ENCODE measurements around the gene EEF1G. TPM values are rescaled to one million over a fixed set of nuclear protein-coding genes. Genes with fewer than 3 reads are reported as not detected.

The EEF1G gene
- total RNA-seq, 4 donors from 2014 or later, result 337 to 1,276 (median 1,207) TPM

GRCh38 chr11:62599069-62599696 lies 25.5 kb upstream of the EEF1G start:
- peaks cover 0 to 41% (median 21%) of the 10 kb centered on the region in 4 donors for H3K36me3 ChIP-seq
- peak overlapping the region in 2 of 4 donors; percentile 75 to 99 for H3K4me3 ChIP-seq
- intact Hi-C loops (cut with DNase I; ENCODE audit: low total_unique reads), result no loop called here
- WGBS, 2 donors (ENCODE audit: low coverage in 1 of 2), result 36% methylated on average over 7 of the region's 7 CpGs; no CpG with 5 or more reads in 1 of the 2 donors
- H3K4me1 ChIP-seq, result peaks cover 13 to 41% (median 34%) of the 10 kb centered on the region in 4 donors
- H3K27me3 ChIP-seq, result no peaks in the 10 kb centered on the region
- in situ Hi-C loops (cut with MboI; ENCODE audit: low pct_ligation_motif_present in 1 of 4, low pct_unique_long_range_greater_than_20kb in 1 of 4, low sequenced_read_pairs in 3 of 4), result loop anchor here in 1 of 4 donors (10.0 to 25.0 kb wide), 2 partner anchors 96 to 263 kb away; no protein-coding TSS in a partner anchor
- no peaks in the 10 kb centered on the region for H3K9me3 ChIP-seq
- no peak for TF ChIP-seq CTCF (IDR thresholded peaks at IDR 0.05)
- peak; percentile 49 to 66 (median 63) for TF ChIP-seq POLR2AphosphoS5 (IDR thresholded peaks at IDR 0.05)
- H3K27ac ChIP-seq, result peak overlapping the region; percentile 96 to 100 (median 98)
- DNase-seq, result peak; percentile 94

GRCh38 chr11:62595124-62595523 lies 21.4 kb upstream of the EEF1G start:
- TF ChIP-seq EP300 (IDR thresholded peaks at IDR 0.05; ENCODE audit: low read depth) (no peak), POLR2AphosphoS5 (IDR thresholded peaks at IDR 0.05) (no peak), POLR2A (IDR thresholded peaks at IDR 0.05) (no peak)
- 85 to 100% methylated on average over 1 to 8 of the region's 8 CpGs for WGBS, 2 donors (ENCODE audit: low coverage in 1 of 2)
- Histone ChIP-seq H3K4me3 (no peak overlapping the region), H3K36me3 (peaks cover 0 to 47% (median 23%) of the 10 kb centered on the region in 4 donors), H3K27ac (no peak overlapping the region), H3K27me3 (no peaks in the 10 kb centered on the region), H3K9me3 (no peaks in the 10 kb centered on the region), H3K4me1 (peaks cover 28 to 47% (median 38%) of the 10 kb centered on the region in 4 donors)
- in situ Hi-C loops (cut with MboI; ENCODE audit: low pct_ligation_motif_present in 1 of 4, low pct_unique_long_range_greater_than_20kb in 1 of 4, low sequenced_read_pairs in 3 of 4), result loop anchor here in 1 of 4 donors (10.0 to 25.0 kb wide), 2 partner anchors 100 to 267 kb away; no protein-coding TSS in a partner anchor
- no peak for DNase-seq
- intact Hi-C loops (cut with DNase I; ENCODE audit: low total_unique reads), result no loop called here

GRCh38 chr11:62593434-62594044 lies 19.8 kb upstream of the EEF1G start:
- Histone ChIP-seq H3K36me3 (peaks cover 0 to 51% (median 25%) of the 10 kb centered on the region in 4 donors), H3K4me1 (peaks cover 16 to 41% (median 25%) of the 10 kb centered on the region in 4 donors), H3K9me3 (no peaks in the 10 kb centered on the region), H3K4me3 (no peak overlapping the region), H3K27ac (peak overlapping the region; percentile 93 to 98 (median 96)), H3K27me3 (no peaks in the 10 kb centered on the region)
- TF ChIP-seq CTCF (IDR thresholded peaks at IDR 0.05) (peak; percentile 48 to 67 (median 59)), POLR2A (IDR thresholded peaks at IDR 0.05) (no peak), EP300 (IDR thresholded peaks at IDR 0.05; ENCODE audit: low read depth) (no peak), POLR2AphosphoS5 (IDR thresholded peaks at IDR 0.05) (peak in 1 of 3 donors; percentile 22)
- WGBS, 2 donors (ENCODE audit: low coverage in 1 of 2), result 58% methylated on average over 13 of the region's 13 CpGs; no CpG with 5 or more reads in 1 of the 2 donors
- intact Hi-C loops (cut with DNase I; ENCODE audit: low total_unique reads) (no loop called here), in situ Hi-C loops (cut with MboI; ENCODE audit: low pct_ligation_motif_present in 1 of 4, low pct_unique_long_range_greater_than_20kb in 1 of 4, low sequenced_read_pairs in 3 of 4) (loop anchor here in 1 of 4 donors (10.0 to 25.0 kb wide), 2 partner anchors 101 to 269 kb away; no protein-coding TSS in a partner anchor)
- DNase-seq, result peak; percentile 87

- in situ Hi-C loops (cut with MboI; ENCODE audit: low pct_ligation_motif_present in 1 of 4, low pct_unique_long_range_greater_than_20kb in 1 of 4, low sequenced_read_pairs in 3 of 4) (loop anchor here in 1 of 4 donors (10.0 to 25.0 kb wide), 2 partner anchors 102 to 269 kb away; no protein-coding TSS in a partner anchor), intact Hi-C loops (cut with DNase I; ENCODE audit: low total_unique reads) (no loop called here)
- H3K9me3 ChIP-seq, result no peaks in the 10 kb centered on the region
- TF ChIP-seq POLR2AphosphoS5 (IDR thresholded peaks at IDR 0.05) (no peak), CTCF (IDR thresholded peaks at IDR 0.05) (no peak), EP300 (IDR thresholded peaks at IDR 0.05; ENCODE audit: low read depth) (no peak), POLR2A (IDR thresholded peaks at IDR 0.05) (no peak)
- no peak for DNase-seq
- H3K27me3 ChIP-seq, result no peaks in the 10 kb centered on the region
- peaks cover 0 to 51% (median 25%) of the 10 kb centered on the region in 4 donors for H3K36me3 ChIP-seq
- 53 to 75% methylated on average over 7 to 8 of the region's 8 CpGs for whole genome bisulfite sequencing, 2 donors (ENCODE audit: low coverage in 1 of 2)
- peak overlapping the region; percentile 93 to 98 (median 96) for H3K27ac ChIP-seq
- peaks cover 16 to 37% (median 24%) of the 10 kb centered on the region in 4 donors for H3K4me1 ChIP-seq
- no peak overlapping the region for H3K4me3 ChIP-seq
Measured at GRCh38 chr11:62592989-62593421, 19.3 kb upstream of the EEF1G start.

Measured in transverse colon (tissue), 4 donors.